ENCODE results near the gene DNASE1L2.

- TF ChIP-seq POLR2A (IDR thresholded peaks at IDR 0.05; ENCODE audit: extremely low read depth, insufficient read length): no peak
- TF ChIP-seq, protein P1, sequence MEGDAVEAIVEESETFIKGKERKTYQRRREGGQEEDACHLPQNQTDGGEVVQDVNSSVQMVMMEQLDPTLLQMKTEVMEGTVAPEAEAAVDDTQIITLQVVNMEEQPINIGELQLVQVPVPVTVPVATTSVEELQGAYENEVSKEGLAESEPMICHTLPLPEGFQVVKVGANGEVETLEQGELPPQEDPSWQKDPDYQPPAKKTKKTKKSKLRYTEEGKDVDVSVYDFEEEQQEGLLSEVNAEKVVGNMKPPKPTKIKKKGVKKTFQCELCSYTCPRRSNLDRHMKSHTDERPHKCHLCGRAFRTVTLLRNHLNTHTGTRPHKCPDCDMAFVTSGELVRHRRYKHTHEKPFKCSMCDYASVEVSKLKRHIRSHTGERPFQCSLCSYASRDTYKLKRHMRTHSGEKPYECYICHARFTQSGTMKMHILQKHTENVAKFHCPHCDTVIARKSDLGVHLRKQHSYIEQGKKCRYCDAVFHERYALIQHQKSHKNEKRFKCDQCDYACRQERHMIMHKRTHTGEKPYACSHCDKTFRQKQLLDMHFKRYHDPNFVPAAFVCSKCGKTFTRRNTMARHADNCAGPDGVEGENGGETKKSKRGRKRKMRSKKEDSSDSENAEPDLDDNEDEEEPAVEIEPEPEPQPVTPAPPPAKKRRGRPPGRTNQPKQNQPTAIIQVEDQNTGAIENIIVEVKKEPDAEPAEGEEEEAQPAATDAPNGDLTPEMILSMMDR (IDR thresholded peaks at IDR 0.05; ENCODE audit: low read depth, low read length): no peak
Observed at GRCh38 chr16:2273931-2274330, 37.7 kb downstream of the DNASE1L2 start.

Data from NB4 (cell line).